HG03460 (cell line): ENCODE data around the gene CAND1.
"Not testable (repeated sequence)": the region's sequence is repeated elsewhere in the genome, so short reads cannot be mapped to it uniquely, and the experiment has no call there.

ENCODE experiments used
- ATAC-seq: cut with Tn5 transposase; IDR thresholded peaks from one replicate; pipeline ENCODE4 v1.9.1; 2021; ENCODE audit not compliant: unreplicated experiment

Gene CAND1

DNA sequence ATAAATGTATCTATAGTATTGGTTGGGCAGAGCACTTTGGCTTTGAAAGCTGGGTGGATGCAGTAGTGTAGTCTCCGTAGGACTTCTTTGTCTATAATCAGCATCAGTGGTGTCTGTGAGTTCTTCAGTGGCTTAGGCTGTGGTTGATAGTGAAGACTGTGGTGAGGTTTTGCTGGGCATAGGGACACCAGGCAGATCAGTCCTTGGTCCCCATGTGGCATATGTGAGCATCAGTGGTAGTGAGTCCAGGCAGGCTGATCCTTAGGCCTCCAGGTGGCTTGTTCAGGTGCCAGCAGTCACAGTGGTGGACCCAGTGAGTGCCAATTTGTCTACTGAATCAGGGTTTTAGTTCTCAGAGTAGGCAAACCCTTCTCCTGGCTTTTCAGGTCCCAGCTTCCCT is 70.4 kb downstream of the CAND1 start:
- ATAC-seq = no peak

- ATAC-seq = not testable (repeated sequence)
Measured at GRCh38 chr12:67341086-67341485, 71.9 kb downstream of the CAND1 start.

GRCh38 chr12:67344979-67345710 is 76.0 kb downstream of the CAND1 start:
- ATAC-seq = no peak

DNA sequence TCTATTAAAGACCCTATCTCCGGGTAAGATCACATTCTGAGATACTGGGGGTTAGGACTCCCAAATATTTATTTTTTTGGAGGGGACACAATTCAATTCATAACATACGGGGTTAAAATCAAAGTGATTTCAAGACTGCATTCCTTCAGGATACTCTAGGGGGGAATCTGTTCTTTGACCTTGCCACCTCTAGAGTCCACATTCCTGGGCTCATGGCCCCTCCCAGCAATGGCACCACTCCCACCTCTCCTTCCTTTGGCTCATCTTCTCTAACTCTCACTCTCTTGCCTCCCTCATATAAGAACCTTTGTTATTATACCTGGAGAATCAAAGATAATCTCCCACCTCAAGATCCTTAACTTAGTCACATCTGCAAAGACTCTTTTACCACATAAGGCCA is 79.5 kb downstream of the CAND1 start:
- ATAC-seq = no peak

- no peak for ATAC-seq
Measured at GRCh38 chr12:67352682-67353081, 83.5 kb downstream of the CAND1 start.

GRCh38 chr12:67354322-67354721 is 85.2 kb downstream of the CAND1 start:
- no peak for ATAC-seq

DNA sequence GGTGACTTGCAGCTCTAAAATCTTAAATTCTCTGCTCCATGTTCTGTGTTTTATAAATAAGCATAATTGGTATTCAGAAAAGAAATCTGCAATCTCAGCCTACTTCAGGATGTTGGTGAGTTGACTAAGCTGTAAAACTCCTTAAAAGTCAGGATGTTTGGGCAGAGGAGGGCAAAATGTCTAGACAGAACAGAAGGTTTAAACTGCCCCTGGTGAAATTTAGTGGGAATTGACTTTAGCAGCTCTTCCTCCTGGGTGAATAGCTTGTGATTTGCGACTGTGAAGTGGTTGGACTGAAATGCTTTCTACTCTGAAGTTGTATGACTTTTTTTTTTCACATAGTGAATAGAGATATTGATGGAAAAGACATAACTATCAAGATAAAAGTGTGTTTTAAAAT is 85.8 kb downstream of the CAND1 start:
- ATAC-seq = no peak

DNA sequence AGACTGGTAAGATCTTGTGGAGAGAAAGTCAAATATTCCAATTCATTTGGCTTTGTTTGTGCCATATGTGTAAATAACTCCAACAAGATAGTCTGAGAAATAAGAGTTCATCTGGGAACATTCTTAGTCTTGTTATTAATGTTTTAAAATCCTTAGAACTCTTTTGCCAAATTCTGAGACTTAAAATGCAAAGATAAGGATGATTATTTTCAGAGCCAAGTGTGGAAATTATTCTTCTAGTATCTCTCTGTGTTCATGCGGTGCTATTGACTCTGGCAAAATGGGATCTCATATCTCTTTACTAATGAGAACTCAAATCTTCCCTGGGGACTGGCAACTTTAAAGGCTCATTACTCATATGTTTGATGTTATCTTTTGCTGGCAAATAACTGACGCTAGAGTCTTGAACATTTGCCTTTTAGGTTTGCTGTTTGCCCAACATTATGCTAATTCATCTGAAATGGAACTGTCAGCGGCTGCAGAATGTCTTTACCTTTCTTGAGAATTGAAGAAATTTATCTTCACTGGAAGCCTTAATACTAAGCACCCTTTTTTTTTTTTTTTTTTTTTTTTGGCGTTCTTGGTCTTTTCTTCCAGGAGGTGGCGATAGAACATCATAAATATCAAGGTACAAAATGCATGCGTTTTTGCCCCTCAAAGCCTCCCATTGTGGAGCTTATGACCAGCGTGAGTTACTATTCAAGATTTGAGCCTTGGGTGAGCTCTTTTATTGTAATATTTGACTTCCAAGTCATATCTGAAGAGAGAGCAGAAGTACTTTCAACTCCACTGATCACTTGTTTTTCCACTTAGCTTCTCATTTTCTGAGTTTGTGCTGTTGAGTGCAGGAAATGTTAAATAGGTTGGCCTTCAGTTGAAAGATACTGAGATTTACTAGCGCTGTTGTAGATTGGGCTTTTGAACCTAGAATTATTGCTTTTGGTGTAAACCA is 86.5 kb downstream of the CAND1 start:
- ATAC-seq = no peak

DNA sequence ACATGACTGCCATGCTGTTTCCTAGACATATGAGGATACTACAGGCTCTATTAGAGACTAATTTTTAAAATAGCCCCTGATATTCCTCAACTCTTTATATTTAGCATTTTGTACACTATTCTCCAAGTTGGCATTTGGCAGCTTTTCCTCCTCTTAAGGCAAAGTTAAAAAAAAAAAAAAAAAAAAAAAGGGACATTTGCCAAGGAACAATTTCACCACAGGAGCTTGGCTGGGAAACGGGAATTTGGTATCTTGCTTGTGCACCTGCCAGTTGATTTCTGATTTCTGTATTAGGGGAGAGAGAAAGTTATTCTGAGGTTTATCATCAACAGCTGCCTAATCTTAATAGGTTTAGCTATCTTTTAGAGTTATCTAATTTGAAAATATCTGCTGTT is 87.2 kb downstream of the CAND1 start:
- no peak for ATAC-seq

GRCh38 chr12:67357376-67358125 is 88.4 kb downstream of the CAND1 start:
- ATAC-seq = no peak

- peak; percentile 50 for ATAC-seq
Measured at GRCh38 chr12:67358781-67359338, 89.7 kb downstream of the CAND1 start.

- no peak for ATAC-seq
Measured at GRCh38 chr12:67362526-67362925, 93.4 kb downstream of the CAND1 start.

GRCh38 chr12:67364228-67364627 is 95.1 kb downstream of the CAND1 start:
- no peak for ATAC-seq

DNA sequence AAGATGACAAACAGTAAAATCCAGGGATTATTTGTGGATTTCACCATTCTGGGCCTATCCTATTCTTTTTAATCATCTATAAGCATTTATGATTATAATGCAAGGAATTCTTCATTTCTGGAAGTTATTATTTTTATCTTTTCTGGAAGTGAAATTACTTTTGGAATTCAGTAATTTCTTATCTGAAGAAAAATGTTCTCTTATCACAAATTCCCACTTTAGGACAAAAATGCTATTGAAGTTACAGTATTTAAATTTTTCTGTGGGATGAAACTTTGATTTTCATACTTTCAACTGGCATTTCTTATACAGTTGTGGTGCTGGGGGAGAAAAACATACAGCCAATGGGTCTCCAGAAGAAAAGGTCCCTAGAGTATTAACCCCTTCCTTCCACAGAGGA is 96.0 kb downstream of the CAND1 start:
- ATAC-seq = no peak

- ATAC-seq = no peak
Measured at GRCh38 chr12:67367843-67368242, 98.7 kb downstream of the CAND1 start.
